Vagina (tissue), 2 donors: ENCODE data around the gene FOXO1.

ENCODE experiments used
- CTCF ChIP-seq, 3 experiments: fragments of 450-650 bp in 2 of 3; fragments of 200-600 bp in 1 of 3; sonication (generic) in 1 of 3; IDR thresholded peaks; one replicate each; pipeline ENCODE4 v1.5.1; 2017 to 2019; ENCODE audit warnings: antibody characterized with exemption in 3 of 3, mild to moderate bottlenecking in 2 of 3, moderate library complexity in 2 of 3
- POLR2A ChIP-seq, 2 donors: fragments of 450-650 bp; IDR thresholded peaks; one replicate each; pipeline ENCODE4 v1.6.1; 2017; ENCODE audit warnings: antibody characterized with exemption in 2 of 2, mild to moderate bottlenecking in 2 of 2, moderate library complexity in 2 of 2
- POLR2AphosphoS5 ChIP-seq, 2 donors: sonication (generic); formaldehyde crosslinking; IDR thresholded peaks; one replicate each; pipeline ENCODE4 v1.9.0; 2017; ENCODE audit warnings: antibody characterized with exemption in 2 of 2, mild to moderate bottlenecking in 2 of 2, low read depth in 1 of 2; ENCODE audit not compliant: insufficient read depth in 1 of 2

- no peak for TF ChIP-seq CTCF (IDR thresholded peaks at IDR 0.05)
- TF ChIP-seq POLR2A (IDR thresholded peaks at IDR 0.05) = no peak
- TF ChIP-seq POLR2AphosphoS5 (IDR thresholded peaks at IDR 0.05; ENCODE audit: insufficient read depth in 1 of 2, low read depth in 1 of 2) = no peak
Observed at GRCh38 chr13:40624383-40624782, 42.1 kb downstream of the FOXO1 start.
